Subcutaneous abdominal adipose tissue (tissue), 5 donors: ENCODE measurements around the gene P4HB.
A peak's percentile ranks its signal among the peaks of the same experiment; 100 is the strongest.

Experiments used
- H3K27ac ChIP-seq: one replicate; pipeline ENCODE4 v1.7.0; 2013; ENCODE audit warnings: low read depth, mild to moderate bottlenecking, inconsistent platforms, low read length, moderate library complexity
- H3K27me3 ChIP-seq, 5 donors: one replicate each; pipeline ENCODE4 v1.7.0; 2013; ENCODE audit warnings: low read length in 5 of 5, inconsistent platforms in 1 of 5; ENCODE audit not compliant: control insufficient read depth in 5 of 5, insufficient read depth in 4 of 5
- H3K36me3 ChIP-seq, 5 donors: one replicate each; pipeline ENCODE4 v1.7.0; 2013; ENCODE audit warnings: low read length in 5 of 5; ENCODE audit not compliant: control insufficient read depth in 5 of 5, insufficient read depth in 5 of 5
- H3K4me1 ChIP-seq, 5 donors: one replicate each; pipeline ENCODE4 v1.7.0; 2013; ENCODE audit warnings: low read length in 5 of 5, mild to moderate bottlenecking in 3 of 5, moderate library complexity in 1 of 5; ENCODE audit not compliant: control insufficient read depth in 5 of 5, insufficient read depth in 5 of 5
- H3K4me3 ChIP-seq, 5 donors: one replicate each; pipeline ENCODE4 v1.7.0; 2013; ENCODE audit warnings: low read length in 5 of 5, low read depth in 1 of 5
- H3K9ac ChIP-seq, 5 donors: one replicate each; pipeline ENCODE4 v1.7.0; 2013; ENCODE audit warnings: low read length in 5 of 5, mild to moderate bottlenecking in 4 of 5, moderate library complexity in 3 of 5
- H3K9me3 ChIP-seq, 5 donors: one replicate each; pipeline ENCODE4 v1.7.0; 2013; ENCODE audit warnings: low read length in 5 of 5; ENCODE audit not compliant: control insufficient read depth in 5 of 5
- donor health status: healthy.
- donor health status: healthy.
- donor health status: healthy.
- donor health status: healthy.
- donor health status: healthy.

The P4HB gene

GRCh38 chr17:81868674-81869220, 8.4 kb upstream of the P4HB start:
- Histone ChIP-seq H3K36me3 (peaks cover 0 to 31% (median 25%) of the 10 kb centered on the region in 5 donors), H3K27ac (peak overlapping the region; percentile 94), H3K27me3 (no peaks in the 10 kb centered on the region), H3K9me3 (no peaks in the 10 kb centered on the region), H3K9ac (no peak overlapping the region), H3K4me1 (peaks cover 0 to 54% (median 44%) of the 10 kb centered on the region in 5 donors), H3K4me3 (no peak overlapping the region)

GRCh38 chr17:81867991-81868673, 7.8 kb upstream of the P4HB start:
- peaks cover 0 to 36% (median 26%) of the 10 kb centered on the region in 5 donors for H3K36me3 ChIP-seq
- H3K9ac ChIP-seq, result peak overlapping the region in 1 of 5 donors; percentile 32
- H3K27ac ChIP-seq, result peak overlapping the region; percentile 16
- no peak overlapping the region for H3K4me3 ChIP-seq
- peaks cover 0 to 54% (median 44%) of the 10 kb centered on the region in 5 donors for H3K4me1 ChIP-seq
- H3K27me3 ChIP-seq, result no peaks in the 10 kb centered on the region
- H3K9me3 ChIP-seq, result no peaks in the 10 kb centered on the region

GRCh38 chr17:81867170-81867990, 7.0 kb upstream of the P4HB start:
- H3K27me3 ChIP-seq, result no peaks in the 10 kb centered on the region
- peak overlapping the region; percentile 16 for H3K27ac ChIP-seq
- H3K36me3 ChIP-seq, result peaks cover 0 to 37% (median 26%) of the 10 kb centered on the region in 5 donors
- H3K9me3 ChIP-seq, result no peaks in the 10 kb centered on the region
- no peak overlapping the region for H3K4me3 ChIP-seq
- peak overlapping the region in 1 of 5 donors; percentile 32 for H3K9ac ChIP-seq
- H3K4me1 ChIP-seq, result peaks cover 0 to 54% (median 44%) of the 10 kb centered on the region in 5 donors

DNA sequence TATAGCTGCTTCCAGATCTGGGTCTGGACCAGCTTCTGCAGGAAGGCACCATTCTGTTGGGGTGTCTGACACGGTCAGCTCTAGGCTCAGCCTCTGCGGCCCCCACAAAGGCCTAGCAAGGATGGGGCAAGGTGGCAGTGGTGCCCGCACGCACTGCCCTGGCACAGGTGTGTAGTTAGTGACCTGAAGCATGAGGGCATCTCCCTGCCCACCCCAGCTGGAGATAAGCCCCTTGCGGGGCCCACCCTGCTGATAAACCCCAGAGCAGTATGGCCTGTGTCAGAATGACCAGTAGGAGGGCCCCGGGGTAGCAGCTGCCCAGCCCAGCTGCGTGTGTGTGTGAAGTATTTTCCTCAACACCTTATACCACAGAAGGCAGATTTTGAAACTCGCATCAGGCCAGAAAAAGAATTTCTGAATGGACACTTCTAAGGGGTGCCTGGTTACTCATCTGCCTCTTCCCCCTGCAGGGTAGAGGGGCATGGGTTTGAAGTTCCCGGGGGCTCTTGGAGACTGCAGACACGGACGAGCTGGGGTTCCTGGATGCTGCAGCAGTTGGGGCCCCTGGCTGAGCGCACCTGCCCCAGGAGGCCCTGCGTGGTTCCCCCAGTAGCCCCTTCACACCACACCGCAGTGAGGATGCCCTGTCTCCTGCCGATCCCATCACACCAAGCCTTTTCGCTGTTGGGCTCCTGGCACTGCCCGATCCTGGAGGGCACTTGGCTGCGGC, 6.3 kb upstream of the P4HB start:
- no peaks in the 10 kb centered on the region for H3K9me3 ChIP-seq
- H3K4me1 ChIP-seq, result peaks cover 0 to 54% (median 42%) of the 10 kb centered on the region in 5 donors
- no peaks in the 10 kb centered on the region for H3K27me3 ChIP-seq
- H3K27ac ChIP-seq, result peak overlapping the region; percentile 16
- H3K4me3 ChIP-seq, result no peak overlapping the region
- peaks cover 0 to 37% (median 26%) of the 10 kb centered on the region in 5 donors for H3K36me3 ChIP-seq
- peak overlapping the region in 1 of 5 donors; percentile 7 for H3K9ac ChIP-seq

DNA sequence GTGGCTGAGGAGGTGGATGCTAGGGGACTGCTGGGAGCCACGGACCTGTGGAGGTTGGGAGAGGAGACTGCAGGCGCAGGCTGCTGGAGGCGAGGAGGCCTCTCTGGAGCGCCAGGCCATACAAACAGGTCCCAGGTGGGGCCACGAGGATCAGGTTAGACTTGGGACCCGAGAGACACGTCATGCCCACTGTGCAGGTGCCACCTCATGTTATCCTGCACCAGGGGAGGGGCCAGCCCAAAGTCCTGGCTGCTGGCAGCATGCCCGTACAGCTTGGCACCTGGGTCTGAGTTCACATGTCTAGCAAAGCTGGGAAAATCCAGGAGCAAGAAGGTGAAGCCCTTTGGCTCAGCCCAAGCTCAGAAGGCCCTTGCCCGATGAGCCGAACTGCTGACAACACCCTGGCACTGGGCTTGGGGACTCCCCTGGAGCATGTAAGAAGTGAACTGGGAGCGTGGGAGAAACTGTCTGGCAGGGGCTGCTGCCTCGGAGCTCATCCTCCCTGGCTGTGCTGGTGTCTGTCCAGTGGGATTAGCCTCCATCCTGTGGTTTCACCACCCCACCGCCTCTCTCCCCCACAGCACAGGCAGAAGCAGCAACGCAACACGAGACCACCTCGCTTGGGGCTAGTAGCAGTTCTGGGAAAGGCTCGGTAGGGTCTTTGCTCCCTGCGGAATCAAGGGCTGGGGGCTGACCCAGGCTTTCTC, 5.6 kb upstream of the P4HB start:
- Histone ChIP-seq H3K9me3 (no peaks in the 10 kb centered on the region), H3K4me1 (peaks cover 3 to 54% (median 43%) of the 10 kb centered on the region in 5 donors), H3K27ac (no peak overlapping the region), H3K36me3 (peaks cover 0 to 37% (median 26%) of the 10 kb centered on the region in 5 donors), H3K27me3 (no peaks in the 10 kb centered on the region), H3K9ac (peak overlapping the region in 1 of 5 donors; percentile 7), H3K4me3 (no peak overlapping the region)

DNA sequence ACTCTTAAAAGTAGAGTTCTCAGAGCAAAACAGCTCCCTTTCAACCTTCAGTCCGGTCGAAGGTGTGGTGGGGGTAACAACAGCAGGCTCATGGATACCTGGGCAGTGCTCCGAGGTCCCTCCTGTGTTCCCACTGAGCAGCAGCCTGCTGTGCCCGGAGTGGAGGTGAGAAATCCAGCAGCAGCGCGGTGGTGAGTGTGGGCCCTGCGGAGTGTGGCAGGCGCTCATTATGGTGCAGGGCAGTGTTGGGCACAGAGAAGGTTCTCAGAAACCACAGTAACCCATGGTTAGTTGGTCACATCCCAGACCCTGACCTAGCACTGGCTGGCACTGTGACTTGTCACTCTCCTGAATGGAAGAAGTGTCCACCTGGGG, 5.0 kb upstream of the P4HB start:
- Histone ChIP-seq H3K4me1 (peaks cover 3 to 52% (median 42%) of the 10 kb centered on the region in 5 donors), H3K9me3 (no peaks in the 10 kb centered on the region), H3K9ac (no peak overlapping the region), H3K27me3 (no peaks in the 10 kb centered on the region), H3K27ac (no peak overlapping the region), H3K36me3 (peaks cover 0 to 37% (median 26%) of the 10 kb centered on the region in 5 donors), H3K4me3 (no peak overlapping the region)

DNA sequence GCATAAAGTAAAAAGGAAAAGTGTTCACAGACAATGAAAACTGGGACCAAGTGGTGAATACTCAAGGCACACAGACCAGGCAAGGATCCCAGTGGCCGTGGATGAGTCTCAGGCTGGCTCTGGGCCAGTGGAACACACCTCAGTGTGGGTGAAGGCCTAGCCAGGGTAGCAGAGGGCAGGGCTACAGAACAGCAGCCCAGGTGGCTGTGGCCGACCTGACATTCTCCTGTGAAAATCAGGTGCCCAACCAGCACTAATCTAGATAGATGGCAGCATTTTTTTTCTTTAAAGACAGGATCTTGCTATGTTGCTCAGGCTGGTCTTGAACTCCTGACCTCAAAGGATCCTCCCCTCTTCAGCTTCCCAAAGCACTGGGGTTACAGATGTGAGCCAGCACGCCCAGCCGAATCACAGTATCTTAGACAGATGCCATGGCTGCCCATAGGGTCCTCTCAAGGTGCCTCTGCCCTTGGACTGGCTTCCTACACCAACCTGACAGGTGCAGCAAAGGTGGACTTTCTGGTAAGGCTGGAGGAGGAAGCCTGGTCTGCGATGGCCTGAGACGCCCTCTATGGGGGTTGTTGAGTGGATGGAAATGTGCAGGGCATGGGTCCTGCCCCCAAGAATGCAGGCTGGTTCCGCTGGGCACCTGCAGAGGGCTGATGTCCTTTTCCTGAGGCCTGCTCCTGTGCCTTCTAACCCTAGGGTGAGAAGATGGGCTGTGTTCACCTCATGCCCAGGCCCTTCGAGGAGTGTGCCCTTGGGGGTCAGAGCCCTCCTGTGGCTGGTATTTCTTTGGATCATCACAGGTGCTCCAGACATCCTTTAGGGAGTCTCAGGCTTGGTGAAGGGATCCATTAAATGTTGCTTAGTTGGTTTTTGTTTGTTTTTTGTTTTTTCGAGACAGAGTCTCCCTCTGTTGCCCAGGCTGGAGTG, 3.8 kb upstream of the P4HB start:
- H3K4me1 ChIP-seq, result peaks cover 7 to 49% (median 38%) of the 10 kb centered on the region in 5 donors
- peak overlapping the region; percentile 13 for H3K27ac ChIP-seq
- no peak overlapping the region for H3K4me3 ChIP-seq
- no peaks in the 10 kb centered on the region for H3K9me3 ChIP-seq
- peaks cover 0 to 31% (median 17%) of the 10 kb centered on the region in 5 donors for H3K36me3 ChIP-seq
- H3K9ac ChIP-seq, result peak overlapping the region in 1 of 5 donors; percentile 54
- no peaks in the 10 kb centered on the region for H3K27me3 ChIP-seq

DNA sequence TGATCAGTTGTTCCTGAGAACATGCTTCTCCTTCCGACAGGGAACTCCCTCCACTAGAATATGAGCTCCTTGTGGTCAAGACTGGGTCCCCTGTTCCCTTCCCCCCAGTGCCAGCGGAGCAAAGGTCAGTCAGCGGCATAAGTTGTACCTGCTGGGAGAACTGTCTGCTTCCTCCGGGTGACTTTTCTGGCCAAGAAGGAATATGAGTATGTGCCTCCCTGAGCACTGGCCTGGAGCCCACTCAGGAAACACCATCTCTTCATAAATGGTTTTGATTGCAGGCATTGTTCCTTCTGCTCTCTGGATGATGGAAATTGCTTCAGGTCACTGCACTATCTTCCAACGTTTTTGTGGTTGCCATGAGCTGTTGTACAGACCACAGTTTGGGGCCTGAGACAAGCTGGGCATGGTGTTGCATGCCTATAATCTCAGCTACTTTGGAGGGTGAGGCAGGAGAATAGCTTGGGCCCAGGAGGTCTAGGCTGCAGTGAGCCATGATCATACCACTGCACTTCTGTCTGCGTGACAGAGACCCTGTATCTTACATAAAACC, 2.9 kb upstream of the P4HB start:
- Histone ChIP-seq H3K36me3 (peaks cover 0 to 30% (median 15%) of the 10 kb centered on the region in 5 donors), H3K9ac (no peak overlapping the region), H3K9me3 (no peaks in the 10 kb centered on the region), H3K4me3 (no peak overlapping the region), H3K4me1 (peaks cover 15 to 52% (median 43%) of the 10 kb centered on the region in 5 donors), H3K27me3 (no peaks in the 10 kb centered on the region), H3K27ac (peak overlapping the region; percentile 13)
